GM19025 (cell line): ENCODE data around the gene ORC1.

Source experiments
- ATAC-seq: cut with Tn5 transposase; IDR thresholded peaks from one replicate; pipeline ENCODE4 v1.9.1; 2021; ENCODE audit warnings: mild to moderate bottlenecking, low read depth, moderate library complexity; ENCODE audit not compliant: unreplicated experiment

The ORC1 gene

DNA sequence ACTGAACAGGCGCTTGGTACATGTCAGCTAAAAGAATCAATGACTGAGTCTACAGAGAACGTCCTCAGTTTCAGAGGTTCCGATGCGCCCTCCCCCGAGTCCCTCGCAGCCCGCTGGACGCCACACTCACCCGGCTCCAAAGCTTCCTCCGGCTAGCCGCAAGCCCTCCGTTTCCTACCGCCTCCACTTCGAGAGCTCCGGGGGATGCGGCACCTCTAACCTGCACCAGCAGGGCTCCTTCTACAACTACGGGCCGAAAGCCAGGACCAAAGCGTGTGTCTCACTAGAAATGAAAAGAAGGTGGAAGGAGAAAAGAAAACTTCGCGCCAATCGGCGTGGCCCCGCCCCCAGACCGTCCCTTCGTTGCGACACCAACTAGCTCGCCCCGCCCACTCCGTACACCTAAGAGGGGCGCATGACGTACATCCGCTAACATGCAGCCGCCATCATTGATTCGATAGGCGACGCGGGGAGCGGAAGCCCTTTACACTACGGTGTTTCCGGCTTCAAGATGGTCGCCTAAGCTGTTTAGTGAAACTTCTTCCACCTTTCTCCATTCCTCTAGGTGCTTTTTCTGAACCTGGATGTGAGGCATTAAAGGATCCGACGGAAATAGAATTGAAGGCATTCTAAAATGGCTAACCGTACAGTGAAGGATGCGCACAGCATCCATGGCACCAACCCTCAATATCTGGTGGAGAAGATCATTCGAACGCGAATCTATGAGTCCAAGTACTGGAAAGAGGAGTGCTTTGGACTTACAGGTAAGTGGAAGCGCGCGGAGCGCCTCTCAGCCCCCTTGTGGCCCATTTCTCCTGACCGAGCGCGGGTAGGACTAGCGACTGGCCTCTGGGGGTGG, at the start of gene ORC1, which contains the start of gene PRPF38A:
Gene ORC1, minus strand, starts transcription at position 308 of the 859 bp plus-strand sequence. CDS start 2,200 bp downstream, outside the sequence.
Gene PRPF38A, plus strand, starts transcription at position 487 of the 859 bp plus-strand sequence. Its CDS starts 148 bp downstream, at position 635.
- peak; percentile 92 for ATAC-seq

- no peak for ATAC-seq
These were observed 40.2 kb upstream of the ORC1 start for GRCh38 chr1:52444463-52444862.

GRCh38 chr1:52439976-52440375, 35.8 kb upstream of the ORC1 start:
- ATAC-seq, result no peak

GRCh38 chr1:52436817-52437216, 32.6 kb upstream of the ORC1 start:
- ATAC-seq, result no peak

- no peak for ATAC-seq
These were observed 31.4 kb upstream of the ORC1 start for GRCh38 chr1:52435650-52436049.

GRCh38 chr1:52435211-52435610, 31.0 kb upstream of the ORC1 start:
- ATAC-seq, result no peak

GRCh38 chr1:52432807-52433206, 28.6 kb upstream of the ORC1 start:
- no peak for ATAC-seq

DNA sequence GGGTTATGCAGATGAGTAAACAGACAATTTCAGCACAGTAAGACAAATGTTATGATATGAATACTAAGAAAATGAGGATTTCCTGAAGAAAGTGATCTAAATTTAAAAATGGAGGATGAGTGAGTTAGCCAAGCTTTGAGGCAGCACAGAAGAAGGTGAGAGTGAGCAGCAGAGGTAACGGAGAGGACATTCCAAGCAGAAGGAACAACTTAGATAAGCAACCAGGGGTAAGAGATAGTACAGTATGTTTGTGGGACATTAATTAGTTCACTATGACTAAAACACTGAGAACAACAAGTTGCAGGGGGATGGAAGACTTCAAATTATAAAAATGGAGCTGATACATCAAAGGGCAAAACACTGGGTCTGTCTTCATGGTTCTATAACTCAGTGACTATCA, 22.9 kb upstream of the ORC1 start:
- ATAC-seq, result no peak

GRCh38 chr1:52426371-52426770, 22.1 kb upstream of the ORC1 start:
- no peak for ATAC-seq

DNA sequence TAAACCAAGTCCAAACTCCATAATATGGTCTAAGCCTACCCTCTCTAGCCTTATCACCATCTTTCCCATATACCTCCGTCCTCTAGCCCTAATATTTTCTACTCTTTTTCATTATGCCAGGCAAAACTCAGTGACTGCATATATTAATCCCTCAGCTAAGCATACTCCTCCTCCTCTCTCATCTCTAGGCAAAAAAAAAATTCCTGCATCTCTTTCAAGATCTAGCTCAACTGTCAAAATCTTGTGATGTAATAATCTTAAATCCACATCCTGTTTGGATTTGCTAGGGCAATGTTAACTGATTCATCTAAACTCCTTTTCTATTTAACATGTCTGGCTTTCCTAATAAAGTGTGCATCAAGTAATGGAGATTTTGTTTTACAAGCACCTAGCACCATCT, 20.6 kb upstream of the ORC1 start:
- ATAC-seq, result no peak

DNA sequence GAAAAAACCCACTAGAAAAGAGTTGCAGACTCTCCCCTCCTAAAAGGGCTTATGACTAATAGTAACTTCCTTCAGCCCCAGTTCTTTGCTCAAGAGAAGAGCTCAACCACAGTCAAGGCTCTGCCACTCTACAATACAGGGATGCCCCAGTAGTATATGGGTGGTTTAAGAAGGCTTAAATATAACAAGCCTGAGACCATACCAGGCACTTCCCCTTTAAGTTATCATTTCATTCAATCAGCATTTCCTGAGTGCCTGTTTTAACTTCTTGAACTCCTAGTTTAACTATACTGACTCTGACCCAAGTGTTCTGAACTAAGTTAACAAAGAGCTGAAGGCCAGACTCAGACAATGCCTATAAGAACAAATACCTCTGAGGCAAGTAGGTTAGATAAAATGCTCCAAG, 20.0 kb upstream of the ORC1 start:
- no peak for ATAC-seq

GRCh38 chr1:52423771-52424170, 19.5 kb upstream of the ORC1 start:
- ATAC-seq, result no peak

- no peak for ATAC-seq
These were observed 18.8 kb upstream of the ORC1 start for GRCh38 chr1:52423055-52423454.

DNA sequence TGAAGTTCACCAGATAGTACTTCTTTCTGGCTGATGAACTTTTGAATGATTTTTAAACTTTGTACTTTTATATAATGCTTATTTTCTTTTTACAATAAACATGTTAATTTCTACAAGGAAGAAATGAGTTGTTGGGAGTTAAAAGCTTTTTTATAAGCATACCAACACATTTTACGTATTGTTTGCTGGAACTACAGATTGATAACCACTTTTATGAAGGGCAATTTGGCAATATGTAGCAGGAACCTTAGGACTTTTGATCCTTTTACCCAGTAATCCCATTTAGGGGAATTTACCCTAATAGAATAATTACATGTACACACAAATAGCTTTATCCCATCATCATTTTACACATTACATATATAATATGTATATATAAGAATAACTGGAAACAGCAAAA, 16.5 kb upstream of the ORC1 start:
- no peak for ATAC-seq

GRCh38 chr1:52416811-52417210, 12.6 kb upstream of the ORC1 start:
- no peak for ATAC-seq

GRCh38 chr1:52414942-52415341, 10.7 kb upstream of the ORC1 start:
- ATAC-seq, result no peak

GRCh38 chr1:52413410-52413989, 9.3 kb upstream of the ORC1 start:
- no peak for ATAC-seq

DNA sequence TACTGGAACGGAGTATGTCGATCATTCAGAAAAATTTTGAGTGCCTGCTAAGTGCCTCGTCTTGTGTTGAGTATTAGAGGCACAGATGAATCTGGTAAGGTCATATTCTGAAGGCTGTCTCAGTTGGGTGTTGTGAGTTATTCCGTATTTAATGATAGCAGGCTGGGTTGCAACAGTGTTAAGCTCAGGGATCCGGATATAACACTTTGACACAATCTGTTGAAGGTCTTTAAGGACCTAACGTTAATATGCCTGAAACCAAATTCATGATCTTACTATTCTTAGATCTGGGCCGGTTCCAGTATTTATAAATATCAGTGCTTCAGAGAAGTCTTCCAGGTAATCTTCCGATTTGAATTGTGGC, 734 bp upstream of the ORC1 start:
- ATAC-seq, result no peak

DNA sequence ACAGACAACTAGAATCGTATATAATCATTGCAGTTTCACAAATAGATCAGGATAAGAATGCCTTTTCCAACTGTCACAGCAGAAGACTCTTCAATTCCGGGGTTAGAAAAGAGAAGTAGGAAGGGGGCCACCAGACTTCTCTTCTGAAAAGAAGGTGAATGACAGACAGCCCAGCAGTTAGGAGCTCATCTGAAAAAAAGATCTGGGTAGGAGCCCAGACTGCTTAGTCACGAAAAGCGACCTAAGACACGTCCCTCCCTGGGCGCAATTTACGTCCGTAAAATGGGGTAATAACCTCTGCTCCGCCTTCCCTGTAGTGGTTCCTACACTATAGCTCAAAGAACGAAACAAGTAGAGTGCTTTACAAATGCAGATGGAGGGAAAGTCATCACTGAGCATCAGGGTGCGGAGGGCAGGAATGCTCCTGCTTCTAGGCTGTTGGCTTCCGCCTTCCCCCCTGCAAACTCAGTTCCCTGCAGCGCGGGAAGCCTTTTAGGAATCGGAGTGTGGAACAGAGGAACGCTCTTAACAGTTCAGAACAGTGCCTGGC, 582 bp downstream of the ORC1 start:
- peak; percentile 8 for ATAC-seq

GRCh38 chr1:52402860-52403240, 1.4 kb downstream of the ORC1 start:
- no peak for ATAC-seq

DNA sequence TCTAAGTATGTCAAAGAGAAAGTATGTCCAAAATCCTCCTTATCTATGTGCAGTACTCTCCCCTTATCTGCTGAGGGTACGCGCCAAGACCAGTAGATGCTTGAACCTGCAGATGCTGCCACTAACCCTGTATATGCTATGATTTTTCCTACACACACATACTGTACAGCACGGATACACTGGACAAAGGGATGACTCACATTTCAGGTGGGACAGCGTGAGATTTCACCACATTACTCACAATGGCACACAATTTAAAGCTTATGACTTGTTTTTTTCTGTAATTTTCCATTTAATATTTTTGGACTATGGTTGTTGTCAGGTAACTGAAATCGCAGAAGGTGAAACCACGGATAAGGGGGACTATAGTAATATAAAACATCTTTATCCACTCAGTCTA, 4.1 kb downstream of the ORC1 start:
- ATAC-seq, result no peak

DNA sequence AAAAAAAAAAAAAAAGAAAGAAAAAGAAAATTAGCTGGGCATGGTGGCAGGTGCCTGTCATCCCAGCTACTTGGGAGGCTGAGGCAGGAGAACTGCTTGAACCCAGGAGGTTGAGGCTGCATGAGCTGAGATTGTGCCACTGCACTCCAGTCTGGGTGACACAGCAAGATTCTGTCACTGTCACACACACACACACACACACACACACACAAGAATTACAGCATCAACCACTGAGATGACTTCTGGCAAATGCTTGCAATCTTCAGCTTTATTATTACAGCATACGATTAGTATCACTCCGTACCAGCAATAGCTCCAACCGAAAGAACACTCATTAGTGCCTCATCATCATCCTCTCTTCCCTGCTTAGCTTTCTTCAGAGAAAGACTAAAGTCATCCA, 4.6 kb downstream of the ORC1 start:
- ATAC-seq, result no peak
